ENCODE results near the gene SSTR3. TPM values are rescaled to one million over a fixed set of nuclear protein-coding genes. Genes with fewer than 3 reads are reported as not detected.
"Not testable (repeated sequence)": the region's sequence is repeated elsewhere in the genome, so short reads cannot be mapped to it uniquely, and the experiment has no call there.

Gene SSTR3
- total RNA-seq, 4 donors from 2014 or later: 0.12 to 0.28 TPM; not detected in 2

GRCh38 chr22:37235897-37236607, 23.8 kb upstream of the SSTR3 start:
- no peak for TF ChIP-seq CTCF (IDR thresholded peaks at IDR 0.05)
- ATAC-seq (ENCODE audit: low FRiP score) (no peak), DNase-seq (ENCODE audit: low spot score) (no peak)

GRCh38 chr22:37234736-37235711, 22.7 kb upstream of the SSTR3 start:
- no peak for ATAC-seq (ENCODE audit: low FRiP score)
- DNase-seq (ENCODE audit: low spot score): no peak
- no peak for TF ChIP-seq CTCF (IDR thresholded peaks at IDR 0.05)

- DNase-seq (ENCODE audit: low spot score): no peak
- no peak for ATAC-seq (ENCODE audit: low FRiP score)
- no peak for TF ChIP-seq CTCF (IDR thresholded peaks at IDR 0.05)
These were observed 21.7 kb upstream of the SSTR3 start for GRCh38 chr22:37233751-37234631.

- DNase-seq (ENCODE audit: low spot score): not testable (repeated sequence)
These were observed 21.1 kb upstream of the SSTR3 start for GRCh38 chr22:37233371-37233750.

GRCh38 chr22:37232140-37232998, 20.1 kb upstream of the SSTR3 start:
- ATAC-seq (ENCODE audit: low FRiP score) (no peak), DNase-seq (ENCODE audit: low spot score) (no peak)
- no peak for TF ChIP-seq CTCF (IDR thresholded peaks at IDR 0.05)

More at GRCh38 chr22:37233371-37233750, 21.1 kb upstream of the SSTR3 start:
- not testable (repeated sequence) for ATAC-seq (ENCODE audit: low FRiP score)

- no peak for TF ChIP-seq CTCF (IDR thresholded peaks at IDR 0.05)
- DNase-seq (ENCODE audit: low spot score): no peak
- no peak for ATAC-seq (ENCODE audit: low FRiP score)
These were observed 19.3 kb upstream of the SSTR3 start for GRCh38 chr22:37231406-37232139.
